ENCODE results near the gene MSH4.
"Not testable (repeated sequence)": the region's sequence is repeated elsewhere in the genome, so short reads cannot be mapped to it uniquely, and the experiment has no call there.

Gene MSH4

DNA sequence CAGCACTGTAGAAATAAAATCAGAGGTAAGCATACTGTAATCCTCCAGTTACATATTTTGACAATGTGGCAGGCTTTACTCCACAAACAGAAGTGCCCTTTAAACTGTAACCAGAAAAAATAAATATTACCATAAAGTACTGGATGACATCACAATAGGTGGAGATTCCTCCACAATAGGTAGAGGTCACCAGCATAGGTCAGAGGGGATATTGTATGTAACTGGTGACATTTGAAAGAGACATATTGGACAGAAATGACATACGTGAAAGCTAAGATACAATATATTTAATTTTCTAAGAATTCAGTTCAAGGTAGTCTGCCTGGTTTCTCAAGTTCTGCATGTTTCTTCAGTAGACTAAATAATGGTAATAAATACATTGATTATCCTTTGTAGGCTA lies 135.6 kb downstream of the MSH4 start, which contains the start of gene ASB17:
Gene ASB17 (minus strand): TSS at position 101 of the 400 bp plus-strand sequence. CDS start 113 bp downstream, outside the sequence.
- TF ChIP-seq, protein P1, sequence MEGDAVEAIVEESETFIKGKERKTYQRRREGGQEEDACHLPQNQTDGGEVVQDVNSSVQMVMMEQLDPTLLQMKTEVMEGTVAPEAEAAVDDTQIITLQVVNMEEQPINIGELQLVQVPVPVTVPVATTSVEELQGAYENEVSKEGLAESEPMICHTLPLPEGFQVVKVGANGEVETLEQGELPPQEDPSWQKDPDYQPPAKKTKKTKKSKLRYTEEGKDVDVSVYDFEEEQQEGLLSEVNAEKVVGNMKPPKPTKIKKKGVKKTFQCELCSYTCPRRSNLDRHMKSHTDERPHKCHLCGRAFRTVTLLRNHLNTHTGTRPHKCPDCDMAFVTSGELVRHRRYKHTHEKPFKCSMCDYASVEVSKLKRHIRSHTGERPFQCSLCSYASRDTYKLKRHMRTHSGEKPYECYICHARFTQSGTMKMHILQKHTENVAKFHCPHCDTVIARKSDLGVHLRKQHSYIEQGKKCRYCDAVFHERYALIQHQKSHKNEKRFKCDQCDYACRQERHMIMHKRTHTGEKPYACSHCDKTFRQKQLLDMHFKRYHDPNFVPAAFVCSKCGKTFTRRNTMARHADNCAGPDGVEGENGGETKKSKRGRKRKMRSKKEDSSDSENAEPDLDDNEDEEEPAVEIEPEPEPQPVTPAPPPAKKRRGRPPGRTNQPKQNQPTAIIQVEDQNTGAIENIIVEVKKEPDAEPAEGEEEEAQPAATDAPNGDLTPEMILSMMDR (conservative IDR thresholded peaks at IDR 0.05): no peak

DNA sequence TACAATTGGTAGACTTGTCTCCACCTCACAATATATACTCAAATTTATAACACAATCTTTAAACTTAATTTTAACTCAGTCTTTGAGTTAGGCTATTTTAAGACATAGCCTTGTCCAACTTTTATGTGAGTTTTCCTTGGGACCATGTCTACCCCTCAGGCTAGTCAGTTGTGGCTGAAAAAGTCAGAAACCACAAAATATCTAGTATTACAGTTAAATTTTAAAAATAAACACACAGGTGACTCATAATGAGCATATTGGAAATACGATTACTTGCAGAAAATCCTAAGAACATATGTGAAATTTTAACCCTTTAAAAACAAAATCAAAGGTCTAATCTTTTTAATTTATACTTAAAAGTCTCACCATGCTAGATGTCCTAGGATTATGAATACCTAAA lies 140.4 kb downstream of the MSH4 start:
- no peak overlapping the region for H3K27ac ChIP-seq
- TF ChIP-seq, protein P1 (conservative IDR thresholded peaks at IDR 0.05): no peak

More for the DNA sequence above, 135.6 kb downstream of the MSH4 start, which contains the start of gene ASB17:
- no peak within 1 kb of the TSS for H3K27ac ChIP-seq

DNA sequence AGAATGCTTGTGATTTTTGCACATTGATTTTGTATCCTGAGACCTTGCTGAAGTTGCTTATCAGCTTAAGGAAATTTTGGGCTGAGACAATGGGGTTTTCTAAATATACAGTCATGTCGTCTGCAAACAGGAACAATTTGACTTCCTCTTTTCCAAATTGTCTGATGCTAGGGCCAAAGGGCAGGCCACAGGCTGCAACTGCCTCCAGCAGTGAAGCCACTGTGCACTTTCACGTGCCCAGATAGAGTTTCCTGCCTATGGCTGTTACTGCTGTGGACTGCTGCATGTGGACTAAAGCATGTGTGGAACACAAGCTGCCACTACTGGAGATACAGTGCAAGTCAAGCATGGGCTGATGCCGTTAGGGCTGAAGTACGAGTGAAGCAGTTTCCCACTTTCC lies 146.4 kb downstream of the MSH4 start:
- H3K27ac ChIP-seq: not testable (repeated sequence)

DNA sequence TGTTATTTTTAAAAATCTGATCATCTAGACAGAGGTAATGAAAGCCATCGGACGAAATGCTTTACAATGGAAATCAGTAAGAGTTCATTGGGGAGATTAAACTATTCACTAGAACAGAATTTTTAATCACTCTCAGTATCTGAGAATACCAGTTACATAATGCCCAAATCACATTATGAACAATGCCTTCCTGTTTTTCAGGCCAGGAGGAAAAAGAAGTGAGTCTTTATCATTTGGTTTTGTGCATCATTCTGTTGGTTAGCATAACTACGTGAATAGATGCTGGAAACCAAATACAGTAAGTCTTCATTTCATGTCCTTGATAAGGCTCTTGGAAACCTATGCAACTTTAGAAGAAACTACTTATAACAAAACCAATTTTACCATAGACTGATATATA lies 153.5 kb downstream of the MSH4 start:
- TF ChIP-seq, protein P1 (conservative IDR thresholded peaks at IDR 0.05): no peak
- no peak overlapping the region for H3K27ac ChIP-seq

DNA sequence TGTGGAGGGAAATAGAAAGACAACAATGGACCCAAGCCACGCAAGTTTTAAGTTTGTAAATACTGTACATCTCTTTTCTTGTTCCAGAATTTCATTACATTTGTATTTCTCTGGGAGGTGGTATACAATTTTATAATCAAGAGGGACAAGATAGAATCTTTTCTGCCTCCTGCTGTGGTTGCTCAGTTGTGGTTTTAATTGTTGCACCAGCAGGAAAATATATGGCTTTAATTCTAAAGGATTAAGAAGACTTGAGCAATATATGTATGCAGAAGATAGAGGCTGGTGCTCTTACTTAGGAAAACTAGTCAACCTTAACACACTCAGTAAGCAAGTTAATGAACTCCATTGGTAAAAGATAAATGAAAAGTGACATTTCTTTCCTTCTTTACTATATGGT lies 155.3 kb downstream of the MSH4 start:
- TF ChIP-seq, protein P1 (conservative IDR thresholded peaks at IDR 0.05): no peak
- H3K27ac ChIP-seq: no peak overlapping the region

DNA sequence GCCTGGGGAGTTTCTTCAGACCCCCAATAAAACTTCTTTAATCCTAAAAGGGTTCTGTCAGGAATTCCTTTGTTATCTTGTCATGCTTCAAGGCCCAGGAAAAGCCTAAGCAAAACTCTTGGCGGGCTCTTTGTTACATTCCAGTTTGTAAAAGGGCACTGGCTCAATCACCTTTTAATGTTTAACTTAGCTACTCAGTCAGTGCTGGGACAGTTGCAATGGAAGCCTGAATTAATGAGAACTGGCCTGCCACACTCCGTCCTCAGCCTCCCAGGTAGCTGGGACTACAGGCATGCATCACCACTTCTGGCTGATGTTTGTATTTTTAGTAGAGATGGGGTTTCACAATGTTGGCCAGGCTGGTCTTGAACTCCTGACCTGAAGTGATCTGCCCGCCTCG lies 156.8 kb downstream of the MSH4 start:
- H3K27ac ChIP-seq: no peak overlapping the region
- TF ChIP-seq, protein P1 (conservative IDR thresholded peaks at IDR 0.05): no peak

DNA sequence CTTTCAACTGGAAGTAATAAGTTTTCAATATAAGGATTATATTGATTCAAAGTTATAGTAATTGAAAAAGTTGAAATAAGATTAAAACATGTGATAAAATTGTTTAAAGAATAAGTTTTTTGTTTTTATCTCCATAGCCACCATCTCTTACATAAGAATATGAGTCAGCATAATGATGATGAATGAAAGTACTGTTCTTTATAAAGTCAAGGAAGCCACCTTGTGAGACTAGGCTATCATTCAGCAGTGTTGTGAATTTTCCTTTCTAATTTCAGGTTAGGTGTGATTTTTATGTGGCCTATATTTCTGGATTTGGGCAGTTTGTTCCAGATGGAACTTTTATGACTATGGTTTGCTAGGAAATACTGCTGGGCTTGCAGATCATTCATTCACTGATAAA lies 157.9 kb downstream of the MSH4 start:
- H3K27ac ChIP-seq: no peak overlapping the region

More for the DNA sequence above, 157.9 kb downstream of the MSH4 start:
- TF ChIP-seq, protein P1 (conservative IDR thresholded peaks at IDR 0.05): no peak

Measured in VCaP (cell line).